ENCODE results near the gene COA1. TPM values are rescaled to one million over a fixed set of nuclear protein-coding genes. Genes with fewer than 3 reads are reported as not detected.

Gene COA1
- total RNA-seq, 1 donor from 2014 or later: 102 TPM

GRCh38 chr7:43766564-43766963 is 37.2 kb upstream of the COA1 start:
- Mint-ChIP-seq H3K27ac (ENCODE audit: unreplicated experiment) (no peak overlapping the region), H3K27me3 (ENCODE audit: low read depth) (no peaks in the 10 kb centered on the region), H3K9me3 (no peaks in the 10 kb centered on the region), H3K36me3 (ENCODE audit: low read depth) (no peaks in the 10 kb centered on the region), H3K4me3 (no peak overlapping the region), H3K4me1 (peaks cover 15% of the 10 kb centered on the region)
- DNase-seq (ENCODE audit: low read depth, low spot score): no peak
- TF ChIP-seq CTCF (conservative IDR thresholded peaks at IDR 0.05): no peak

GRCh38 chr7:43764807-43765491 is 35.6 kb upstream of the COA1 start:
- no peak overlapping the region for H3K27ac Mint-ChIP-seq (ENCODE audit: unreplicated experiment)
- no peaks in the 10 kb centered on the region for H3K36me3 Mint-ChIP-seq (ENCODE audit: low read depth)
- no peaks in the 10 kb centered on the region for H3K9me3 Mint-ChIP-seq
- no peak for DNase-seq (ENCODE audit: low read depth, low spot score)
- no peak overlapping the region for H3K4me3 Mint-ChIP-seq
- H3K4me1 Mint-ChIP-seq: peaks cover 19% of the 10 kb centered on the region
- peaks cover 4% of the 10 kb centered on the region for H3K27me3 Mint-ChIP-seq (ENCODE audit: low read depth)
- TF ChIP-seq CTCF (conservative IDR thresholded peaks at IDR 0.05): no peak

GRCh38 chr7:43764039-43764761 is 34.9 kb upstream of the COA1 start:
- H3K36me3 Mint-ChIP-seq (ENCODE audit: low read depth): no peaks in the 10 kb centered on the region
- no peak overlapping the region for H3K27ac Mint-ChIP-seq (ENCODE audit: unreplicated experiment)
- H3K9me3 Mint-ChIP-seq: no peaks in the 10 kb centered on the region
- peaks cover 23% of the 10 kb centered on the region for H3K4me1 Mint-ChIP-seq
- TF ChIP-seq CTCF (conservative IDR thresholded peaks at IDR 0.05): no peak
- DNase-seq (ENCODE audit: low read depth, low spot score): no peak
- H3K4me3 Mint-ChIP-seq: no peak overlapping the region
- H3K27me3 Mint-ChIP-seq (ENCODE audit: low read depth): peaks cover 10% of the 10 kb centered on the region

GRCh38 chr7:43763183-43763582 is 33.9 kb upstream of the COA1 start:
- Mint-ChIP-seq H3K36me3 (ENCODE audit: low read depth) (no peaks in the 10 kb centered on the region), H3K4me1 (peaks cover 25% of the 10 kb centered on the region), H3K27ac (ENCODE audit: unreplicated experiment) (no peak overlapping the region), H3K4me3 (peak overlapping the region; percentile 23), H3K9me3 (no peaks in the 10 kb centered on the region), H3K27me3 (ENCODE audit: low read depth) (peaks cover 12% of the 10 kb centered on the region)
- DNase-seq (ENCODE audit: low read depth, low spot score): no peak
- TF ChIP-seq CTCF (conservative IDR thresholded peaks at IDR 0.05): no peak

- no peak for TF ChIP-seq CTCF (conservative IDR thresholded peaks at IDR 0.05)
- H3K27me3 Mint-ChIP-seq (ENCODE audit: low read depth): peaks cover 22% of the 10 kb centered on the region
- H3K9me3 Mint-ChIP-seq: no peaks in the 10 kb centered on the region
- H3K27ac Mint-ChIP-seq (ENCODE audit: unreplicated experiment): no peak overlapping the region
- no peak for DNase-seq (ENCODE audit: low read depth, low spot score)
- peaks cover 30% of the 10 kb centered on the region for H3K4me1 Mint-ChIP-seq
- no peak overlapping the region for H3K4me3 Mint-ChIP-seq
- H3K36me3 Mint-ChIP-seq (ENCODE audit: low read depth): no peaks in the 10 kb centered on the region
Observed at GRCh38 chr7:43761938-43762692, 32.8 kb upstream of the COA1 start.

All from neural crest cell (in vitro differentiated cells).